Frontal cortex (tissue), 4 donors: ENCODE measurements around the gene FNIP1. TPM values are rescaled to one million over a fixed set of nuclear protein-coding genes. Genes with fewer than 3 reads are reported as not detected.
"Not testable (repeated sequence)": the region's sequence is repeated elsewhere in the genome, so short reads cannot be mapped to it uniquely, and the experiment has no call there.

Source experiments
- DNase-seq, 2 donors: peaks; one replicate each; pipeline ENCODE4 v3.0.0; 2012; ENCODE audit warnings: low spot score in 2 of 2
- FAIRE-seq: peaks from 2 replicates; lab custom pipeline; 2012; peaks lifted over from hg19 to GRCh38; lab: Jason Lieb, UNC
- total RNA-seq: library from RNA; depleted of rRNA; stranded (reverse); fragments of >200 nt; gene quantifications from one replicate; pipeline ENCODE4 v1.2.3, GENCODE V29; 2014
- donor health status: control.
- donor health status: control.
- donor health status: control.

FNIP1 gene
- total RNA-seq, 1 donor from 2014 or later, result 54.2 TPM

- FAIRE-seq, DNase-seq: not testable (repeated sequence)
These were observed 175.7 kb downstream of the FNIP1 start for GRCh38 chr5:131621164-131621563.

- no peak for DNase-seq
These were observed 177.7 kb downstream of the FNIP1 start for GRCh38 chr5:131619102-131619501.

GRCh38 chr5:131617140-131617822, 179.5 kb downstream of the FNIP1 start:
- DNase-seq (no peak), FAIRE-seq (no peak)

More at GRCh38 chr5:131619102-131619501, 177.7 kb downstream of the FNIP1 start:
- no peak for FAIRE-seq

GRCh38 chr5:131615957-131616356, 180.9 kb downstream of the FNIP1 start:
- FAIRE-seq, result no peak
- DNase-seq, result no peak

- DNase-seq (no peak), FAIRE-seq (no peak)
These were observed 183.4 kb downstream of the FNIP1 start for GRCh38 chr5:131613423-131613822.

- FAIRE-seq, result no peak
These were observed 185.8 kb downstream of the FNIP1 start for GRCh38 chr5:131611064-131611381.

GRCh38 chr5:131610198-131611063, 186.4 kb downstream of the FNIP1 start:
- FAIRE-seq (no peak), DNase-seq (no peak)

More at GRCh38 chr5:131611064-131611381, 185.8 kb downstream of the FNIP1 start:
- DNase-seq, result no peak

- DNase-seq, result no peak
- FAIRE-seq, result no peak
These were observed 187.0 kb downstream of the FNIP1 start for GRCh38 chr5:131609774-131610173.

GRCh38 chr5:131608597-131608996, 188.2 kb downstream of the FNIP1 start:
- DNase-seq, result no peak
- no peak for FAIRE-seq

GRCh38 chr5:131607903-131608540, 188.8 kb downstream of the FNIP1 start:
- DNase-seq (no peak), FAIRE-seq (no peak)

- DNase-seq (no peak), FAIRE-seq (no peak)
These were observed 189.4 kb downstream of the FNIP1 start for GRCh38 chr5:131607418-131607817.

- DNase-seq, result no peak
- no peak for FAIRE-seq
These were observed 191.7 kb downstream of the FNIP1 start for GRCh38 chr5:131605086-131605485.

GRCh38 chr5:131595088-131596033, 201.5 kb downstream of the FNIP1 start:
- FAIRE-seq (no peak), DNase-seq (no peak)

- FAIRE-seq (no peak), DNase-seq (no peak)
These were observed 202.9 kb downstream of the FNIP1 start for GRCh38 chr5:131593921-131594320.

GRCh38 chr5:131593436-131593835, 203.4 kb downstream of the FNIP1 start:
- FAIRE-seq, DNase-seq: not testable (repeated sequence)

Other genes starting within 250 kb of the FNIP1 start
- 58.7 TPM for gene RAPGEF6, start 161.8 kb downstream of the FNIP1 start, total RNA-seq
- not detected for gene MEIKIN, start 148.6 kb upstream of the FNIP1 start, total RNA-seq
- 34.2 TPM for gene ACSL6, start 214.6 kb upstream of the FNIP1 start, total RNA-seq